Measurements from ENCODE around the gene ATRIP. TPM values are rescaled to one million over a fixed set of nuclear protein-coding genes. Genes with fewer than 3 reads are reported as not detected.
A peak's percentile ranks its signal among the peaks of the same experiment; 100 is the strongest.

ATRIP gene
- total RNA-seq, 2 donors from 2014 or later = 2.0 to 3.1 TPM

DNA sequence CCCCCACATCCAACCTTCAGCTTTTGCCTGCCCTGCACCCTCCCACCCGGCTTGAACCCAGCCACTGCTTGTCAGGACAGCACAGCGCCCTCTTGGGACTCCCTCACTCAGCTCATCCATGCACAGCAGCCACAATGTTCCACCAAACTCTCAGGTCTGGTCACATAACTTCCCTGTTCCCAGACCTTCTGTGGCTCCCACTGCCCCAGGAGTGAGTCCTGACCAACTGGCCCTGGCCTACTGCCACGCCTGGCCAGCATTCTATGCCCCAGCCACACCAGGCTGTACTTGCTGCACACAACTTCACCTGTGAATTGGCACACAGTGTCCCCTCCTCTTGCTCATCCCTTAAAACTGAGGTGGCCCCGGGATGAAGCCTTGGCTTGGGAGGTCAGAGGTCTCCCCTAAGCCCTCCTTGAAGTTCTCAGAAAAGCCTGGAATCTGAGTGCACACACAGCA lies 37.7 kb upstream of the ATRIP start:
- peaks cover 91% of the 10 kb centered on the region for H3K36me3 ChIP-seq

DNA sequence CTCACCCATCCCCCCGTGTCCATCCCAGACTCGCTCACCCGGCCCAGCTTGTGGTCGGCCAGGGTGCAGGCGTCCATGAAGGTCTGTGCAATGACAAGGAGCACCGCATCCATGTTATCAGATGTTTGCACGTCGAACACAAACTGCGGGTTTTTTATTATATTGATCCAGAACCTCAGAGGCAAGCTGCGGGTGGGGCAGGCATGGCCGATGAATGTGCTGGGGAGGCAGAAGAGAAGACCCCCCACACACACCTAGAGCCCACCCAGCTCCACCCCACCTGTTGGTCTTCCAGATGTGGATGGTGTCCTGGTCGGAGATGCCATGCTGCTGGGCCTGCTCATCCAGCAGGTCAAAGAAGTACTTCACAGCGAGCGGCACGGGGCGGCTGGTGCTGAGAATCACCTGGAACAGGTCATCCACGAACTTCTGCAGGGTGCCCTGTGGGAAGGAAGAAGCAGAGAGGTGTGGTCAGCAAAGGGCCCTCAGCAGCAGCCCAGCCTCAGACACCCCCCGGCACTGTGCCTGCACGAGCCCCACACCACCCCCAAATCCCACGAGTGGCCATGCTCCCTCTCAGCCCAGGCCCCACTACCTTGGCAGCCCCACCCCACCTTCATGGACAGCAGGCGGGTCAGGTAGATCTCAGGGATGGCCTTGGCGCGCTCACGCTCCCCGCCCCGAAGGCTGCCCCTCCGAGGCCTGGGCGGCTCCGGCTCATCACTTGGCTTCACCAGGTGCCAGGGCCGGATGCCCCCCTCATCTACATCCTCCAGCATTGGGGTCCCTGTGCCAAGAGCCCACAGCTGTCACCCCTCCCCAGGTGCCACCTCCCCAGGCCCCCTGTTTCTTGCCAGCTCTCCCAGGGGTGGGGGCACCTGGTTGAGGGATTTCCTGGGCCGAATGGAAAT lies 37.0 kb upstream of the ATRIP start:
- peak; percentile 54 for DNase-seq (ENCODE audit: low spot score)
- TF ChIP-seq, protein P1, sequence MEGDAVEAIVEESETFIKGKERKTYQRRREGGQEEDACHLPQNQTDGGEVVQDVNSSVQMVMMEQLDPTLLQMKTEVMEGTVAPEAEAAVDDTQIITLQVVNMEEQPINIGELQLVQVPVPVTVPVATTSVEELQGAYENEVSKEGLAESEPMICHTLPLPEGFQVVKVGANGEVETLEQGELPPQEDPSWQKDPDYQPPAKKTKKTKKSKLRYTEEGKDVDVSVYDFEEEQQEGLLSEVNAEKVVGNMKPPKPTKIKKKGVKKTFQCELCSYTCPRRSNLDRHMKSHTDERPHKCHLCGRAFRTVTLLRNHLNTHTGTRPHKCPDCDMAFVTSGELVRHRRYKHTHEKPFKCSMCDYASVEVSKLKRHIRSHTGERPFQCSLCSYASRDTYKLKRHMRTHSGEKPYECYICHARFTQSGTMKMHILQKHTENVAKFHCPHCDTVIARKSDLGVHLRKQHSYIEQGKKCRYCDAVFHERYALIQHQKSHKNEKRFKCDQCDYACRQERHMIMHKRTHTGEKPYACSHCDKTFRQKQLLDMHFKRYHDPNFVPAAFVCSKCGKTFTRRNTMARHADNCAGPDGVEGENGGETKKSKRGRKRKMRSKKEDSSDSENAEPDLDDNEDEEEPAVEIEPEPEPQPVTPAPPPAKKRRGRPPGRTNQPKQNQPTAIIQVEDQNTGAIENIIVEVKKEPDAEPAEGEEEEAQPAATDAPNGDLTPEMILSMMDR (IDR thresholded peaks at IDR 0.05) = no peak
- no peaks in the 10 kb centered on the region for H3K9me3 ChIP-seq
- no peaks in the 10 kb centered on the region for H3K4me1 ChIP-seq
- no peak overlapping the region for H3K4me3 ChIP-seq
- H3K27me3 ChIP-seq = no peaks in the 10 kb centered on the region
- peaks cover 95% of the 10 kb centered on the region for H3K36me3 ChIP-seq
- no peak overlapping the region for H3K27ac ChIP-seq

More for the DNA sequence above, 37.7 kb upstream of the ATRIP start:
- Histone ChIP-seq H3K27me3 (no peaks in the 10 kb centered on the region), H3K27ac (no peak overlapping the region), H3K9me3 (no peaks in the 10 kb centered on the region), H3K4me3 (no peak overlapping the region), H3K4me1 (no peaks in the 10 kb centered on the region)
- TF ChIP-seq, protein P1 (IDR thresholded peaks at IDR 0.05) = no peak
- peak; percentile 52 for DNase-seq (ENCODE audit: low spot score)

DNA sequence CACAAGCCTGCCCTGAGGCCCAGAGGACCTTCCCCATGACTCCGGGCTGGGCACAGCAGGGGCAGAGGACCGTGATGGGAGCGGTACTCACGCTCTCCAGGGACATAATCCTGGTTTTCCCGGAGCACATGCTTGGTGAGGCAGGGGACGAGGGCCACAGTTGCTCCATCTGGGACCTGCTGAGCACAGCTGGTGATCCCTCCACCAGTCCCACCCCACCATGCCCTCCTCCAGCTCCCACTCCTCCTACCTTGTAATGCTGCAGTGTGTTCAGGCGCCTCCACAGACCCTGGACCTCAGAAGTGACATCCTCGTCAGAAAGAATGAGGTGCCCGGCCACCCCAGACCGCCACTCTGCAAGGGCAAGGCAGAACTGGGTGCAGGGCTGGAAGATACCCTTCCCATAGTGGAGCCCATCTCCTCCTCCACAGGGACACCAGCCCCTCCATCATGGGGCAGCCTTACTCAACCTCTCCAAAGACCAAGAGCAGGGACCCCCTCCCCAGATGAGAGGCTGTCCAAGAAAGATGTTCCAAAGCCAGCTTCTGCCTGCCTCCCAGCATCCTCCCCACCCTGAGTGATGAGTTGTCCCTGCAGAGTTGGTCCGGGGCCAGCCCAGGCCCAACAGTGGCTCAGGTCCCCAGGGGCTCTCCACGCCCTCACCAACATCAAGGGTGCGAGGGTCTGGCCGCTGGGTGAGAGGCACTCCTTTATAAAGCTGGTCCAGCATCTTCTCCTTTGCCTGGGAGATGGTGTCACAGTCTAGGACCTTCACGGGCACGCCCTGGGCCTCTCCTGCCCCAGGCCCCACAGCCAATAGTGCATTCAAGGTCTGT lies 36.1 kb upstream of the ATRIP start:
- no peak for DNase-seq (ENCODE audit: low spot score)
- H3K4me3 ChIP-seq = no peak overlapping the region
- TF ChIP-seq, protein P1 (IDR thresholded peaks at IDR 0.05) = no peak
- H3K27ac ChIP-seq = no peak overlapping the region
- no peaks in the 10 kb centered on the region for H3K9me3 ChIP-seq
- no peaks in the 10 kb centered on the region for H3K27me3 ChIP-seq
- peaks cover 99% of the 10 kb centered on the region for H3K36me3 ChIP-seq
- H3K4me1 ChIP-seq = no peaks in the 10 kb centered on the region

DNA sequence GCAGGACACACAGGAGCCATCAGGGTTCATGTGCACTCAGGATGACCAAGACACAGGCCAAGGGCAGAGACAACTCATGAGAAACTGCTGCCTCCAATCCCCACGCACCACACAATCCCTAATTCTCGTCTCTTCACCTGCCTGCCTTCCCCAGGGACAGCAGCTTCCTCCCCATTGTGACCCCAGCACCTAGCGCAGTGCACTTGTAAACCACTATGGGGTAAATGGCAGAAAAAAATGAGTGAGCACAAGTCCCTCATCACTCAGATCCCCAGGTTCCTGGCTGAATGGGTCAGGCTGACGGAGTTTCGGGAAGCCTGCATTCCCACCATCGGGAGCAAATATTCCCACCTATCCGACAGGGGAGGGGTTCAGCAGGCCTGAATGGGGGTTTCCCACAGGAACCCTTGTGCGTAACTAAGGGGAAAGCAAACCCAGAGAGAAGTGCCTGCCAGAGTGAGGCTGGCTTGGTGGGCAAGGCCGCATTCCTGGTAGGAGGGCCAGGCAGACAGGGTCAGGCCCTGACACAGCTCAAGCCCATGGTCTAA lies 35.4 kb upstream of the ATRIP start:
- Histone ChIP-seq H3K4me3 (no peak overlapping the region), H3K9me3 (no peaks in the 10 kb centered on the region), H3K27me3 (no peaks in the 10 kb centered on the region), H3K4me1 (no peaks in the 10 kb centered on the region), H3K36me3 (peaks cover 99% of the 10 kb centered on the region), H3K27ac (no peak overlapping the region)
- DNase-seq (ENCODE audit: low spot score) = no peak
- TF ChIP-seq, protein P1 (IDR thresholded peaks at IDR 0.05) = no peak

DNA sequence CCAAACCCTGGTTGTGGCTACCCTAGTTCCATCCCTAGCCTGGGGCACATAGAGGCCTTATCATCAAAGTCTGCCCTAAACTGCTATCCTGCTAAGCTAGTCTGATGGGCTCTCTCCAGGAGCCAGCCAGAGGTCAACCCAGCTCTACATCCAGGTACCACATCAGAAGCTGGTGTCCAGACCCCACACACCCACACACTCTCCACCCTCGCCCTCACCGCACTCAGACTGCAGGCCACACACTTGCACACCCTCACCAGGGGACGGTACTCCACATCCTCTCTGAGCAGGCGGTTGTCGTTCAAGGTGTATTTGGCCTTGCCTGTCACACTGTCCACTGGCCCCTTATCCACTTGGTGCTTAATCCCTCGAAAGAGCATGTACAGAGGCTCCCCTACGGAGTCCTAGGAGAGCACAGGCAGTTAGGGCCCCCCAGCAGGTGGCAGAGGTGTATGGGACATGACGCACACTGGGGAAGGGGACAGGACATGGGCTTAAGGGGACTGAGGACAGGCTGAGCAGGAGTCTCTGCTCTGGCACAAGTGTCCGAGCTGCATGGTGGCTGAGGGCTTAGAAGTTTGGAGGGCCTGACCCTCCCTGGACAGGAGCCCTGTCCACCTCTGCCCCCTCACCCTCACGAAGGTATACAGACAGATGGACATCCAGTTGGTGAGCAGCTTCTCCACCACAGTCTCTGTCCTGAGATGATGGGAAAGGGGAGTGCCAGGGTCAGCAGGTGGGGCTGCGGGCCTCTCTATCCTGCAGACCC lies 34.7 kb upstream of the ATRIP start:
- Histone ChIP-seq H3K9me3 (no peaks in the 10 kb centered on the region), H3K4me1 (no peaks in the 10 kb centered on the region), H3K4me3 (no peak overlapping the region), H3K27ac (no peak overlapping the region), H3K36me3 (peaks cover 98% of the 10 kb centered on the region), H3K27me3 (no peaks in the 10 kb centered on the region)
- TF ChIP-seq, protein P1 (IDR thresholded peaks at IDR 0.05) = no peak
- DNase-seq (ENCODE audit: low spot score) = no peak
